Activated CD4-positive, alpha-beta T cell treated with anti-CD3 and anti-CD28 coated beads, Interleukin-2, Interleukin-6, amounts not matched to agents 100 ng/mL and 50 ng/mL, durations not matched to agents 16 hours and 8 hours (primary cell): ENCODE data around the gene COQ8A.
"Not testable (repeated sequence)": the region's sequence is repeated elsewhere in the genome, so short reads cannot be mapped to it uniquely, and the experiment has no call there.

Source experiments
- DNase-seq: peaks from one replicate; pipeline ENCODE4 v3.0.0-alpha.2; 2020

COQ8A gene

GRCh38 chr1:226929260-226930111 lies 10.6 kb upstream of the COQ8A start:
- DNase-seq = not testable (repeated sequence)

GRCh38 chr1:226934483-226935237 lies 5.4 kb upstream of the COQ8A start:
- no peak for DNase-seq

- DNase-seq = no peak
Observed at GRCh38 chr1:226937940-226938725, 2.0 kb upstream of the COQ8A start.

GRCh38 chr1:226938903-226939437 lies 1.1 kb upstream of the COQ8A start:
- peak; percentile 43 for DNase-seq

- DNase-seq = peak; percentile 82
Observed at GRCh38 chr1:226939438-226940028, 561 bp upstream of the COQ8A start.

GRCh38 chr1:226940806-226941067 lies 643 bp downstream of the COQ8A start:
- no peak for DNase-seq

GRCh38 chr1:226942392-226942791 lies 2.3 kb downstream of the COQ8A start:
- no peak for DNase-seq

GRCh38 chr1:226943156-226943555 lies 3.1 kb downstream of the COQ8A start:
- DNase-seq = no peak

- no peak for DNase-seq
Observed at GRCh38 chr1:226943927-226944326, 3.8 kb downstream of the COQ8A start.

GRCh38 chr1:226945106-226945857 lies 5.2 kb downstream of the COQ8A start:
- DNase-seq = no peak

- DNase-seq = no peak
Observed at GRCh38 chr1:226945858-226946245, 5.8 kb downstream of the COQ8A start.

- DNase-seq = no peak
Observed at GRCh38 chr1:226946285-226946684, 6.2 kb downstream of the COQ8A start.

GRCh38 chr1:226946841-226947240 lies 6.7 kb downstream of the COQ8A start:
- DNase-seq = no peak

- DNase-seq = no peak
Observed at GRCh38 chr1:226948051-226948450, 8.0 kb downstream of the COQ8A start.

GRCh38 chr1:226948480-226948879 lies 8.4 kb downstream of the COQ8A start:
- DNase-seq = no peak

GRCh38 chr1:226948996-226949395 lies 8.9 kb downstream of the COQ8A start:
- DNase-seq = no peak

GRCh38 chr1:226949401-226949800 lies 9.3 kb downstream of the COQ8A start:
- DNase-seq = no peak

- no peak for DNase-seq
Observed at GRCh38 chr1:226950316-226950715, 10.2 kb downstream of the COQ8A start.

GRCh38 chr1:226950871-226951270 lies 10.8 kb downstream of the COQ8A start:
- no peak for DNase-seq

GRCh38 chr1:226951286-226952117 lies 11.4 kb downstream of the COQ8A start:
- DNase-seq = no peak

- DNase-seq = no peak
Observed at GRCh38 chr1:226952118-226952441, 12.0 kb downstream of the COQ8A start.
